Measurements from ENCODE around the gene VKORC1L1.
"Not testable (repeated sequence)": the region's sequence is repeated elsewhere in the genome, so short reads cannot be mapped to it uniquely, and the experiment has no call there.

VKORC1L1 gene

DNA sequence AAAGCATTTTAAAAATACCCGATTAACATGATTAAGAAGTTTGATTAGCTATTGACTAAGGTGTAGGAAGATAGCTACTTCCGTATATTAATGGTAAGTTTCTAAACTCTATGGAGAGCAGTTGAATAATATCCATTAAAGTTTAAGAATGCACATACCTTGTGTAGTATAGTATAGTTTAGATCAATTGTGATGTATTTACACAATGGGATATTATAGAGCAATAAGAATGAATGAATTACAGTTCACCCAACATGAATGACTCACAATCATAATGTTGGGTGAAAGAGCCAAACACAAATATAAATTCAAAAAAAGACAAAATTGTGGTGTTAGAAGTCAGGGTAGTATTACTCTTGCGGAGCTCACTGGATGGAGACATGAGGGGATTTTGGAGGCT lies 24.4 kb downstream of the VKORC1L1 start:
- in situ Hi-C loops (cut with MboI; ENCODE audit: low sequenced_read_pairs); DNase-seq (ENCODE audit: low spot score in 2 of 2); H3K9me3 ChIP-seq; H3K36me3 ChIP-seq (replicated peaks); H3K4me3 ChIP-seq; H3K27me3 ChIP-seq (ENCODE audit: low read depth); H3K4me1 ChIP-seq: not testable (repeated sequence)

DNA sequence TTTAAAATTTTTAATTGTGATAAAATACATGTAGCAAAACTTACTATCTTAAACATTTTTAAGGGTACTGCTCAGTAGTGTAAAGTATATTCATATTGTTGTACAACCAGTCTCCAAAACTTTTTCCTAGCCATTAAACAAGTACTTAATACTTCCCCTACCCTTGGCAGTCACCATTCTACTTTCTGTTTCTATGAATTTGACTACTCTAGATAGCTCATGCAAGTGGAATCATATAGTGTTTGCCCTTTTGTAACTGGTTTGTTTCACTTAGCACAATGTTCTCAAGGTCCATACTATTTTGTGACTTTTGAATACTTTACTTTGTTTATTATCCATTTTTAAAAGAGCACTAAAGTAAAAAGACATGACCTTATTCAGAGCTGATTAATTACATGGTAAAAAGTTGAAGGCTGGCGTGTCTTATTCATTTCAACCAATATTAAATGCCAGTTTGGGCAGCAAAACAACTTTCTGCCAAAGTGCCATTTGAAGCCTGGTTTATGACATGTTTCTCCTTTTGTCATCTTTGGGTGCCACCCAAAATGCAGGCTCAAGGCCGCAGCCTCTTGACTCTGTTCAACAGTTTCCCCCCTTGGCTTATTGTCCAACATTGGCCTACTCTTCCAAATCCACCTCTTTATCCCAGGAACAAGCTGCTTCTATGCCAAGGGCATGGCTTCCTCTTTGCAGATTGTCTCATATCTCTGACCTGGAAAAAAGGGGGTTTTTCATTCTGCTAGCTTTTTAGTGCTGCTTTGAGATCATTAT lies 26.0 kb downstream of the VKORC1L1 start:
- H3K36me3 ChIP-seq (replicated peaks); H3K4me1 ChIP-seq; H3K4me3 ChIP-seq; in situ Hi-C loops (cut with MboI; ENCODE audit: low sequenced_read_pairs); DNase-seq (ENCODE audit: low spot score in 2 of 2); H3K9me3 ChIP-seq; H3K27me3 ChIP-seq (ENCODE audit: low read depth): not testable (repeated sequence)

DNA sequence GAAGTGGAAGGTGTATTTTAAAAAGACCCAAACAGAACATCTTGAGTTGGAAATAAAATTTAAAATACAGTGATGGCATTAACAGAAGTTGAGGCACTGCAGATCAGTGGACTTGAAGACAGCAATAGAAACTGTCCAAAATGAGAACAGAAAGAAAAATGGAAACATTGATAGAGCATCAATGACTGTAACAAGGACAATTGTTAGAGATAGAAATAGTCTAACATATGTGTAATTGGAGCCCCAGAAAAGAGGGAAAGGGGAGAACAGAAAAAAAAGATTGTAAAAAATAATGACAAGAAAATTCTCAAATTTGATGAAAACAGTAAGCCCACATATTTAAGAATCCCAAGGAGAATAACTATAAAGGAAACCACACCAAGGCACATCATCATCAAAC lies 29.4 kb downstream of the VKORC1L1 start:
- Histone ChIP-seq H3K4me3 (no peak overlapping the region), H3K9me3 (no peaks in the 10 kb centered on the region), H3K36me3 (replicated peaks) (0 out of 2 replicates have a peak, but pooled peaks cover 3% of the 10 kb centered on the region), H3K27me3 (ENCODE audit: low read depth) (no peaks in the 10 kb centered on the region), H3K4me1 (peaks cover 10% of the 10 kb centered on the region)
- in situ Hi-C loops (cut with MboI; ENCODE audit: low sequenced_read_pairs): no loop called here
- no peak for DNase-seq (ENCODE audit: low spot score in 2 of 2)

DNA sequence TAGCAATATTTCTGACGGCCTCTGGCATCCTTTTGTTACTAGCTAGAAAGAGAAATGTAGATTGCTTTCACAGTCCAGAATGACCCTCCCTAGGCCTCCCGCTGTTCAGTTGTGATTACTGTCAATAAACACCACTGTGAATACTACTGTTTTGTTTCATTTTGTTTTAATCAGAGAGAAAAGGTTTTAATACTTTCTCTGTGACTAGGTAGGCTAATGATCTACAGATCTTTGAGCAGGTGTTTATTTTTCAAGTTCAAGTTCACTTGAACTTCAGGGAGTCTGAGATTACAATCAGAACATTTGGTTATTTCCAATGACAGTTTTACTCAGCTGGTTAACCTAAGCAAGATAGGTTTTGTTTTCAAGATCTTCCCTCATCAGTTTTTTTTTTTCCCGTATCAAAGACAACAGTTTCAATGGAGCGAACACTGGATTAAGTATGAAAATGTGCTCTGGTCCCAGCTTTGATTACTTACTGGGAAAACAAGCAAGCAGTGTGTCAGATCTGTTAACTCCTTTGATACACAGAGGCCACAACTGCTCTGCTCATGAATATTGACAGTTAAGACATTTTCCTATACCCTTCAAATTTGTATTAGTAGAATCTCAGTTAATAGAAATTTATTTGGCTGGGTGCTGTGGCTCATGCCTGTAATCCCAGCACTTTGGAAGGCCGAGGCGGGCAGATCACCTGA lies 34.8 kb downstream of the VKORC1L1 start:
- Histone ChIP-seq H3K4me1 (peaks cover 15% of the 10 kb centered on the region), H3K4me3 (no peak overlapping the region), H3K27me3 (ENCODE audit: low read depth) (no peaks in the 10 kb centered on the region), H3K36me3 (replicated peaks) (peaks cover 3% of the 10 kb centered on the region), H3K9me3 (no peaks in the 10 kb centered on the region)
- in situ Hi-C loops (cut with MboI; ENCODE audit: low sequenced_read_pairs): no loop called here
- peak; percentile 24 to 32 for DNase-seq (ENCODE audit: low spot score in 2 of 2)

DNA sequence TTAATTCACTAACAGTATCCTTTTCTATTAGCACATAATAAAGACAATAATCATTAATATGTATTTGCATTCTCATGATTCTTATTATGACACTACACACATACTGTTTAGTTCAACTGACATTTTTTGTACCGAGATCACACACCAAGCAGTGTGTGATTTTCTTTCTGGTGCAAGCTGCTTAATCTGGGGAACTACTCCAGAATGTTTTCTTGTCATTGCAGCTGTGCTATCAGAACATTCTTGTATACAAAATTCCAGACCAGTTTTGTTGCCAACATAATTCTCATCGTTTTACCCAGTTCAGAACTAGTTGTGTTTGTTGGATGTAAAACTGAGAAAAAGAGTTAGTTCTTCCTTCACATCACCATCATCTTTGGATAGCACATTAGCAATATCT lies 37.4 kb downstream of the VKORC1L1 start:
- no peak for DNase-seq (ENCODE audit: low spot score in 2 of 2)
- Histone ChIP-seq H3K36me3 (replicated peaks) (no peaks in the 10 kb centered on the region; the same call in none of the 2 replicates), H3K4me3 (no peak overlapping the region), H3K4me1 (peaks cover 15% of the 10 kb centered on the region), H3K9me3 (no peaks in the 10 kb centered on the region), H3K27me3 (ENCODE audit: low read depth) (no peaks in the 10 kb centered on the region)
- in situ Hi-C loops (cut with MboI; ENCODE audit: low sequenced_read_pairs): no loop called here

DNA sequence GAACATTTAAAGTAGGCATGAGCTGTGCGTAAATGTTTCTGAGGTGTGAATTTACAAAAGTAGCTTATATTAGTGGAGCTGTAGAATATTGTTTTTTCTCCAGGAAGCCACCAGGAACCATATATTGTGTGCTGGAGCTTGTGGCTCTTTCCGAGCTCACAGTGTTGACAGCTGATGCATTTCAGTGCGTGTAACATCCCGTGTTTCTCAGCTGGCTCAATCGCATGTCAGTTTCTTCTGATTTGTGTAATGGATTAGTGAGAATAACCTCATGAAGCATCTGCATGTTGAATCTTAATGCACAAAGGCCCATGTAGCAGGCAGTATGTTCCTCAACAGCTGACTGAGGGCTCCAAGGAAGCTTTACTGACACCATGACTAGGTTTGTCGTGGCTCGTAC lies 39.4 kb downstream of the VKORC1L1 start:
- Histone ChIP-seq H3K4me3 (no peak overlapping the region), H3K4me1 (peaks cover 6% of the 10 kb centered on the region), H3K27me3 (ENCODE audit: low read depth) (no peaks in the 10 kb centered on the region), H3K9me3 (no peaks in the 10 kb centered on the region), H3K36me3 (replicated peaks) (no peaks in the 10 kb centered on the region; the same call in none of the 2 replicates)
- in situ Hi-C loops (cut with MboI; ENCODE audit: low sequenced_read_pairs): no loop called here
- DNase-seq (ENCODE audit: low spot score in 2 of 2): no peak

DNA sequence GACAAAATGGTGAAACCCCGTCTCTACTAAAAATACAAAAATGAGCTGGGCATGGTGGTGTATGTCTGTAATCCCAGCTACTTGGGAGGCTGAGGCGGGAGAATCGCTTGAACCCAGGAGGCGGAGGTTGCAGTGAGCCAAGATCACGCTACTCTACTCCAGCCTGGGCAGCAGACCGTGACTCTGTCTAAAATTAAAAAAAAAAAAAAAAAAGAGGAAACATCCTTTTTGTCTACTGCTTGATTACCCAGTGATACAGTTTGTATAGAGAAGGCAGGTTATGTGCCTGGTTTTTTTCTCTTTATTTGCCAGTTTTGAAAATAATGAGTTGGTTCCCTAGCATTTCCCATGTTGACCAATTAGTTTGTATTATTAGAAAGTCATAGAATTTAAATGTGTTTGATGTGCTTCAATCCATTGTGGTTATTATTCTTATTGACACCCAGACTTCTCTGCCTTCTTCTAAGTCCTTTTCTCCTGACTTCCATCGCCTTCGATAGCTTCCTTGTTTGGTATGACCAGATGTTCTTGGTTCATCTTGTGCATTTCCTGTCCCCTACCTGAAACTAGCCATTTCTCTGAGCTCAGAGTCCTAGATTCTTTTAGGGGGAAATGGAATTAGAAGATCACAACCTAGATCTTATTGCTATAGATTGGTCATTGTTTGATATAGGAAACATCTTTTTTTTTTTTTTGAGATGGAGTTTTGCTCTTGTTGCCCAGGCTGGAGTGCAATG lies 43.2 kb downstream of the VKORC1L1 start:
- DNase-seq (ENCODE audit: low spot score in 2 of 2): no peak

DNA sequence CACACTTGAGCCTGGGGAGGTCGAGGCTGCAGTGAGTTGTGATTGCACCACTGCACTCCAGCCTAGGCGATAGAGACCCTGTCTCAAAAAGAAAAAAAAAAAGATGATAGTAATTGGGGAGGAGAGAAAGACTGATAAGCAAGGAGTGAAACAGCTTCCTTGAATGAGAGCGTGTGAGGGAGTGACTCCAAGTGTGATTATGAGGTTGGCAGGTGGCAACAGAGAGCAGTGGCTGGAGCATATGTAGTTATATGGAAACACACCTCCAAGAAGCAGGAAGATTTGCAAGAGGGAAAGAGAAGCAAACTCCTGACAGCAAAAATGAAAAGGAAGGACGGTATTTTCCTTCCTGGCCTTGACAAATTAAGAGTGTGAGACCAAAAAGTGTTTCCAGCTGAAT lies 50.4 kb downstream of the VKORC1L1 start:
- in situ Hi-C loops (cut with MboI; ENCODE audit: low sequenced_read_pairs): no loop called here
- Histone ChIP-seq H3K4me3 (no peak overlapping the region), H3K27me3 (ENCODE audit: low read depth) (no peaks in the 10 kb centered on the region), H3K4me1 (no peaks in the 10 kb centered on the region), H3K9me3 (no peaks in the 10 kb centered on the region), H3K36me3 (replicated peaks) (no peaks in the 10 kb centered on the region; the same call in 1 of the 2 replicates)
- DNase-seq (ENCODE audit: low spot score in 2 of 2): no peak

More for the DNA sequence above, 43.2 kb downstream of the VKORC1L1 start:
- no peaks in the 10 kb centered on the region; the same call in 1 of the 2 replicates for H3K36me3 ChIP-seq (replicated peaks)
- H3K27me3 ChIP-seq (ENCODE audit: low read depth): no peaks in the 10 kb centered on the region
- no peak overlapping the region for H3K4me3 ChIP-seq
- H3K4me1 ChIP-seq: no peaks in the 10 kb centered on the region
- H3K9me3 ChIP-seq: no peaks in the 10 kb centered on the region
- in situ Hi-C loops (cut with MboI; ENCODE audit: low sequenced_read_pairs): no loop called here

DNA sequence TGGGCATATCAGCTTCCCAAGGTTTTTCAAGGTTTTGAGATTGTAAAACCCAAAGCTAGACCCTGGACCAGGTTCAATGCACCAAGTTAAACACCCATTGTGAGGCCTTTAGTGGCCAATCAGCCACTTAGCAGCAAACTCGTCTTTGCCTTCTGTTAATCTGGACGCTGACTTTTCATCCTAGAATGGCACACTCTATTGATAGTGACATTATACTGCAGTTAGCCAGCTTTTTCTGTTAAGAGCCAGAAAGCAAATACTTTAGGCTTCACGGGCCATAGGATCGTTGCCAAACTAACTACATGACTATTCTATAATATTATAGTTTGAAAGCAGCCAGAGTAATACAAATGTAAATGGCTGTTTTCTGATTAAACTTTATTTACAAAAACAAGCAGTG lies 51.3 kb downstream of the VKORC1L1 start:
- Histone ChIP-seq H3K4me1 (no peaks in the 10 kb centered on the region), H3K4me3 (no peak overlapping the region), H3K9me3 (no peaks in the 10 kb centered on the region), H3K27me3 (ENCODE audit: low read depth) (no peaks in the 10 kb centered on the region), H3K36me3 (replicated peaks) (no peaks in the 10 kb centered on the region; the same call in 1 of the 2 replicates)
- no peak for DNase-seq (ENCODE audit: low spot score in 2 of 2)
- in situ Hi-C loops (cut with MboI; ENCODE audit: low sequenced_read_pairs): no loop called here

DNA sequence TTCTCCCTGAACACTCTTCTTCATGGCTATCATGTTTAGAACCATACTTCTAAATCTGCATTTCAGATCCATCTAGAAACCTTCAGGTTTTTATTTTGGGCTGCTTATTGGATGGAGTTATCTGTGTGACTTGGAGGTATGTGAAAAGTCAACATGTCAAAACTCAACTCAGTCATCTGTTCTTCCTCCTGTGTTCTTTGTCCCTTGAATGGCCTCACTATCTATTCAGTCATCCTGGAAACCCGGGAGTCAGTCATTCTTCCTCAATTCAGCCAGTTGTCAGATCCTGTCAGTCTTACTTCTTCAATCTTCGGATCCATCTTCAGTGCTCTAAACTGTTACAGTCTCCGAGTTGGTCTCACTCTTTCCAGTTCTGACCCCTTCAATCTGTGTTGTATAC lies 52.2 kb downstream of the VKORC1L1 start:
- DNase-seq (ENCODE audit: low spot score in 2 of 2): no peak
- H3K9me3 ChIP-seq: no peaks in the 10 kb centered on the region
- no peaks in the 10 kb centered on the region for H3K27me3 ChIP-seq (ENCODE audit: low read depth)
- no peaks in the 10 kb centered on the region for H3K4me1 ChIP-seq
- H3K36me3 ChIP-seq (replicated peaks): no peaks in the 10 kb centered on the region
- in situ Hi-C loops (cut with MboI; ENCODE audit: low sequenced_read_pairs): no loop called here
- H3K4me3 ChIP-seq: no peak overlapping the region

DNA sequence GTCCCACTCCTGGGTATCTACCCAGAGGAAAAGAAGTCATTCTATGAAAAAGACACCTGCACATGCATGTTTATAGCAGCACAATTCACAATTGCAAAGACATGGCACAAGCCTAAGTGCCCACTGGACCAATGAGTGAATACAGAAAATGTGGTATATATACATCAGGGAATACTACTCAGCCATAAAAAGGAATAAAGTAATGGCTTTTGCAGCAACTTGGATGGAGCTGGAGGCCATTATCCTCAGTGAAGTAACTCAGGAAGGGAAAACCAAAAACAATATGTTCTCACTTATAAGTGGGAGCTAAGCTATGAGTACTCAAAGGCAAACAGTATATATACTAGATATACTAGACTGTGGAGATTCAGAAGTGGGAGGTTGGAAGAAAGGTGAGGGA lies 53.7 kb downstream of the VKORC1L1 start:
- Histone ChIP-seq H3K4me3 (no peak overlapping the region), H3K9me3 (no peaks in the 10 kb centered on the region), H3K36me3 (replicated peaks) (no peaks in the 10 kb centered on the region), H3K27me3 (ENCODE audit: low read depth) (no peaks in the 10 kb centered on the region), H3K4me1 (no peaks in the 10 kb centered on the region)
- DNase-seq (ENCODE audit: low spot score in 2 of 2): no peak
- in situ Hi-C loops (cut with MboI; ENCODE audit: low sequenced_read_pairs): no loop called here

DNA sequence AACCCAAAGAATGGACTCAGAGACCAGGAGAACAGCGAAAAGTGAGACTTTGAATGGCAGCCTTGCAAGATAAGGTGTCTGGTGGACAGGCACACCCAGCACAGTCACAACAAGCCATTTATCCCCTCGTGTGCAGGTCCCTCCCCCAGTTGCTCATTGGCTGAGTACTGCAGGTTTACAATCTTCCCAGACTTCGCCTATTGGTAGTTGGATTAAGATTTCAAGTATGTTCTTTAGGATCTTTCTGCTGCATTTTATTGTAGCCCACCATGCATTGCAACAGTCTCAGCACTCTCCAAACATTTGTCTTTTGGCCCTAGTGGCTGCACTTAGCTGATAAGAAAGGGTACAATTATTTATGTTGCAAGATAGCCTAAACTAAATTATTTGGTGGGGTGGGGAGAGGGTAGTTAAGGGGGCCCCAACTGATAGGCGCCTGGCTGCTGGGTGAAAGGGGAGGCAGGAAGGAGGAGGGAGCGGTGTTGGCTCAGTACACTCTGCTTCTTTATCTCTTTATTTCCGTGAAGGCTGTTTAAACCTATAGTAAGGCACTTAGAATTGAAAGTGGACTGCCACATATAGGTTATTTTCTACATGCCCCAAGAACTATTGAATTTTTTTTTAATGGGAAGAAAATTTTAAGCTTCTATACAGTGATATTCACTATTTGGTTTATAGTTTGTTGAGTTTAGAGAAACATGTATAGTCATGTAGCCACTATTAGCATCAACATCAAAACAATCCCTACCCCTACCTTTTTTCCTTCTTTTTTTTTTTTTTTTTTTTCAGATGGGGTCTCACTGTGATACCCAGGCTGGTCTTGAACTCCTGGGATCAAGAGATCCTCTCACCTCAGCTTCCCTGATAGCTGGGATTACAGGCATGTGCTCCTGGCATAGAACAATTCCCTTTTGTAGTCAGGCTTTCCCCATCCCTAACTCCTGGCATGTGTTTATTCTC lies 54.9 kb downstream of the VKORC1L1 start:
- Histone ChIP-seq H3K4me1 (no peaks in the 10 kb centered on the region), H3K27me3 (ENCODE audit: low read depth) (no peaks in the 10 kb centered on the region), H3K9me3 (no peaks in the 10 kb centered on the region), H3K36me3 (replicated peaks) (no peaks in the 10 kb centered on the region), H3K4me3 (no peak overlapping the region)
- DNase-seq (ENCODE audit: low spot score in 2 of 2): peak in 1 of 2 experiments; percentile 23
- in situ Hi-C loops (cut with MboI; ENCODE audit: low sequenced_read_pairs): no loop called here

DNA sequence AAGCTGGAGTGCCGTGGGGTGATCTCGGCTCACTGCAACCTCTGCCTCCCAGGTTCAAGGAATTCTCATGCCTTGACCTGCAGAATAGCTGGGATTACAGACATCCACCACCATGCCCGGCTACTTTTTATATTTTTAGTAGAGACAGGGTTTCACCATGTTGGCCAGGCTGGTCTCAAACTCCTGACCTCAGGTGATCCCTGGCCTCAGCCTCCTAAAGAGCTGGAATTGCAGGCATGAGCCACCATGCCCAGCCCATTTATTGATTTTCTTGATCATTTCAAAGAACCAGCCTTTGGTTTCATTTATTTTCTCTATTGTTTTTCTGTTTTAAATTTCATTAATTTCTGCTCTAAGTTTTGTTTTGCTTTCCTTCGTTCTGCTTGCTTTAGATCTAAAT lies 58.8 kb downstream of the VKORC1L1 start:
- no peak overlapping the region for H3K4me3 ChIP-seq
- in situ Hi-C loops (cut with MboI; ENCODE audit: low sequenced_read_pairs): no loop called here
- DNase-seq (ENCODE audit: low spot score in 2 of 2): no peak
- H3K9me3 ChIP-seq: no peaks in the 10 kb centered on the region
- no peaks in the 10 kb centered on the region for H3K27me3 ChIP-seq (ENCODE audit: low read depth)
- no peaks in the 10 kb centered on the region for H3K4me1 ChIP-seq
- no peaks in the 10 kb centered on the region for H3K36me3 ChIP-seq (replicated peaks)

Measured in HAP-1 (cell line).